Vagina (tissue), 2 donors: ENCODE data around the gene NLRC3.

Source experiments
- POLR2AphosphoS5 ChIP-seq, 2 donors: sonication (generic); formaldehyde crosslinking; IDR thresholded peaks; one replicate each; pipeline ENCODE4 v1.9.0; 2017; ENCODE audit warnings: antibody characterized with exemption in 2 of 2, mild to moderate bottlenecking in 2 of 2, low read depth in 1 of 2; ENCODE audit not compliant: insufficient read depth in 1 of 2
- TF ChIP-seq, protein P1 (sequence below), 3 experiments: fragments of 450-650 bp in 2 of 3; fragments of 200-600 bp in 1 of 3; sonication (generic) in 1 of 3; IDR thresholded peaks; one replicate each; pipeline ENCODE4 v1.5.1; 2017 to 2019; ENCODE audit warnings: antibody characterized with exemption in 3 of 3, mild to moderate bottlenecking in 2 of 3, moderate library complexity in 2 of 3

DNA sequence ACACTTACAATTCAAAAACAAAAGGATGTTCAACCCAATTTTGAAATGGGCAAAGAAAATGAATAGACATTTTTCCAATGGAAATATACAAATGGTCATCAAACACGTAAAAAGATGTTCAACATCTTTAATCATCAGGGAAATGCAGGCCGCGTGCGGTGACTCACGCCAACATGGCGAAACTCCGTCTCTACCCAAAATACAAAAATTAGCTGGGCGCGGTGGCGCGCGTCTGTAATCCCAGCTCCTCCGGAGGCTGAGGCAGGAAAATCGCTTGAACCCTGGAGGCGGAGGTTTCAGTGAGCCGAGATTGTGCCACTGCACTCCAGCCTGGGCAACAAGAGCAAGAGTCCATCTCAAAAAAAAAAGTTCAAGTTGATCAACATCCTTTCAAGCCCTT is 78.2 kb downstream of the NLRC3 start:
- TF ChIP-seq, protein P1, sequence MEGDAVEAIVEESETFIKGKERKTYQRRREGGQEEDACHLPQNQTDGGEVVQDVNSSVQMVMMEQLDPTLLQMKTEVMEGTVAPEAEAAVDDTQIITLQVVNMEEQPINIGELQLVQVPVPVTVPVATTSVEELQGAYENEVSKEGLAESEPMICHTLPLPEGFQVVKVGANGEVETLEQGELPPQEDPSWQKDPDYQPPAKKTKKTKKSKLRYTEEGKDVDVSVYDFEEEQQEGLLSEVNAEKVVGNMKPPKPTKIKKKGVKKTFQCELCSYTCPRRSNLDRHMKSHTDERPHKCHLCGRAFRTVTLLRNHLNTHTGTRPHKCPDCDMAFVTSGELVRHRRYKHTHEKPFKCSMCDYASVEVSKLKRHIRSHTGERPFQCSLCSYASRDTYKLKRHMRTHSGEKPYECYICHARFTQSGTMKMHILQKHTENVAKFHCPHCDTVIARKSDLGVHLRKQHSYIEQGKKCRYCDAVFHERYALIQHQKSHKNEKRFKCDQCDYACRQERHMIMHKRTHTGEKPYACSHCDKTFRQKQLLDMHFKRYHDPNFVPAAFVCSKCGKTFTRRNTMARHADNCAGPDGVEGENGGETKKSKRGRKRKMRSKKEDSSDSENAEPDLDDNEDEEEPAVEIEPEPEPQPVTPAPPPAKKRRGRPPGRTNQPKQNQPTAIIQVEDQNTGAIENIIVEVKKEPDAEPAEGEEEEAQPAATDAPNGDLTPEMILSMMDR (IDR thresholded peaks at IDR 0.05) = no peak
- no peak for TF ChIP-seq POLR2AphosphoS5 (IDR thresholded peaks at IDR 0.05; ENCODE audit: insufficient read depth in 1 of 2, low read depth in 1 of 2)
